ENCODE data around the gene ARMH2.

DNA sequence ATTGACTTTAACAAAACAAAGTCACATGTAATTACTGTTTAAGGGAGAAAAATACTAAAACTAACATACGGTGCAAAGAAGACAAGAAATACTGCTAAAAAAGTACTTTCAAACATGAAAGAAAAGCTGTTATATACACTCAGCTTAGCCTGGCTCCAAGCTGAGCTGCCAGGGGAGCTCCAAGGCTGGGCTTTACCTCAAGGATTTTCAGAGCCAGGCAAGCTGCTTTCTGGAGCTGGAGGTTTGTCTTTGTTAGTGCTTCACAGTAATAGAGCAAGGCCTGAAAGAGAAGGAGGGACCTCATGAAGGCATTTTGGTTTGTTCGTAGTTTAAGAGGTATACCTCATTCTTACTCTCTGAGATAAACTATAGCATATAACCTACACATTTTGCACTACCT, 19.6 kb upstream of the ARMH2 start:
- TF ChIP-seq EP300 (IDR thresholded peaks at IDR 0.05; ENCODE audit: borderline replicate concordance in 1 of 2, control insufficient read depth in 1 of 2, low read depth in 2 of 2, low read length in 2 of 2), result no peak
- TF ChIP-seq, protein P1, sequence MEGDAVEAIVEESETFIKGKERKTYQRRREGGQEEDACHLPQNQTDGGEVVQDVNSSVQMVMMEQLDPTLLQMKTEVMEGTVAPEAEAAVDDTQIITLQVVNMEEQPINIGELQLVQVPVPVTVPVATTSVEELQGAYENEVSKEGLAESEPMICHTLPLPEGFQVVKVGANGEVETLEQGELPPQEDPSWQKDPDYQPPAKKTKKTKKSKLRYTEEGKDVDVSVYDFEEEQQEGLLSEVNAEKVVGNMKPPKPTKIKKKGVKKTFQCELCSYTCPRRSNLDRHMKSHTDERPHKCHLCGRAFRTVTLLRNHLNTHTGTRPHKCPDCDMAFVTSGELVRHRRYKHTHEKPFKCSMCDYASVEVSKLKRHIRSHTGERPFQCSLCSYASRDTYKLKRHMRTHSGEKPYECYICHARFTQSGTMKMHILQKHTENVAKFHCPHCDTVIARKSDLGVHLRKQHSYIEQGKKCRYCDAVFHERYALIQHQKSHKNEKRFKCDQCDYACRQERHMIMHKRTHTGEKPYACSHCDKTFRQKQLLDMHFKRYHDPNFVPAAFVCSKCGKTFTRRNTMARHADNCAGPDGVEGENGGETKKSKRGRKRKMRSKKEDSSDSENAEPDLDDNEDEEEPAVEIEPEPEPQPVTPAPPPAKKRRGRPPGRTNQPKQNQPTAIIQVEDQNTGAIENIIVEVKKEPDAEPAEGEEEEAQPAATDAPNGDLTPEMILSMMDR (IDR thresholded peaks at IDR 0.05 in 2 of 3, conservative IDR thresholded peaks at IDR 0.05 in 1 of 3; ENCODE audit: control insufficient read depth in 2 of 3, extremely low read depth in 1 of 3, insufficient read depth in 1 of 3, low read depth in 3 of 3, low read length in 3 of 3), result no peak
- TF ChIP-seq POLR2AphosphoS5 (IDR thresholded peaks at IDR 0.05; ENCODE audit: low read length), result no peak
- TF ChIP-seq, protein P2, sequence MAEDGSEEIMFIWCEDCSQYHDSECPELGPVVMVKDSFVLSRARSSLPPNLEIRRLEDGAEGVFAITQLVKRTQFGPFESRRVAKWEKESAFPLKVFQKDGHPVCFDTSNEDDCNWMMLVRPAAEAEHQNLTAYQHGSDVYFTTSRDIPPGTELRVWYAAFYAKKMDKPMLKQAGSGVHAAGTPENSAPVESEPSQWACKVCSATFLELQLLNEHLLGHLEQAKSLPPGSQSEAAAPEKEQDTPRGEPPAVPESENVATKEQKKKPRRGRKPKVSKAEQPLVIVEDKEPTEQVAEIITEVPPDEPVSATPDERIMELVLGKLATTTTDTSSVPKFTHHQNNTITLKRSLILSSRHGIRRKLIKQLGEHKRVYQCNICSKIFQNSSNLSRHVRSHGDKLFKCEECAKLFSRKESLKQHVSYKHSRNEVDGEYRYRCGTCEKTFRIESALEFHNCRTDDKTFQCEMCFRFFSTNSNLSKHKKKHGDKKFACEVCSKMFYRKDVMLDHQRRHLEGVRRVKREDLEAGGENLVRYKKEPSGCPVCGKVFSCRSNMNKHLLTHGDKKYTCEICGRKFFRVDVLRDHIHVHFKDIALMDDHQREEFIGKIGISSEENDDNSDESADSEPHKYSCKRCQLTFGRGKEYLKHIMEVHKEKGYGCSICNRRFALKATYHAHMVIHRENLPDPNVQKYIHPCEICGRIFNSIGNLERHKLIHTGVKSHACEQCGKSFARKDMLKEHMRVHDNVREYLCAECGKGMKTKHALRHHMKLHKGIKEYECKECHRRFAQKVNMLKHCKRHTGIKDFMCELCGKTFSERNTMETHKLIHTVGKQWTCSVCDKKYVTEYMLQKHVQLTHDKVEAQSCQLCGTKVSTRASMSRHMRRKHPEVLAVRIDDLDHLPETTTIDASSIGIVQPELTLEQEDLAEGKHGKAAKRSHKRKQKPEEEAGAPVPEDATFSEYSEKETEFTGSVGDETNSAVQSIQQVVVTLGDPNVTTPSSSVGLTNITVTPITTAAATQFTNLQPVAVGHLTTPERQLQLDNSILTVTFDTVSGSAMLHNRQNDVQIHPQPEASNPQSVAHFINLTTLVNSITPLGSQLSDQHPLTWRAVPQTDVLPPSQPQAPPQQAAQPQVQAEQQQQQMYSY (CRISPR knock-in tag; IDR thresholded peaks at IDR 0.05), result no peak
- TF ChIP-seq STAT1 (conservative IDR thresholded peaks at IDR 0.05), result no peak
- no peak for TF ChIP-seq EZH2 (IDR thresholded peaks at IDR 0.05; ENCODE audit: borderline replicate concordance, control insufficient read depth, low read depth, low read length)
- TF ChIP-seq TAF1 (IDR thresholded peaks at IDR 0.05; ENCODE audit: borderline replicate concordance, low read depth, low read length), result no peak
- no peak for TF ChIP-seq NFYB (IDR thresholded peaks at IDR 0.05; ENCODE audit: insufficient read depth, low read depth, low read length)
- no peak for TF ChIP-seq SMAD1 (IDR thresholded peaks at IDR 0.05; ENCODE audit: low read depth, partially characterized antibody)
- no peak for TF ChIP-seq CBFB (IDR thresholded peaks at IDR 0.05; ENCODE audit: low read depth)
- TF ChIP-seq POLR2A (IDR thresholded peaks at IDR 0.05; ENCODE audit: low read depth, low read length), result no peak

Data from GM12878 (cell line).